CD4-positive, alpha-beta memory T cell (primary cell): Measurements from ENCODE around the gene KLK3. TPM values are rescaled to one million over a fixed set of nuclear protein-coding genes. Genes with fewer than 3 reads are reported as not detected.

Source experiments
- CTCF ChIA-PET: fragments of 350-600 bp; sonication (Branson Sonifier 250); formaldehyde crosslinking; loops from one replicate; lab custom pipeline; 2021; ENCODE audit warnings: inconsistent platforms; ENCODE audit not compliant: partially characterized antibody; lab: Charles Lee
- POLR2A ChIA-PET: fragments of 350-600 bp; sonication (Branson Sonifier 250); formaldehyde crosslinking; loops from one replicate; lab custom pipeline; 2021; ENCODE audit not compliant: partially characterized antibody; lab: Charles Lee
- DNase-seq, 5 donors: peaks; one replicate each; pipeline versions ENCODE4 v3.0.0 to v3.0.0-alpha.2; 2020 to 2022; ENCODE audit warnings: mixed read lengths in 1 of 5
- H3K27ac ChIP-seq: one replicate; pipeline ENCODE4 v1.7.0; 2013; ENCODE audit warnings: low read depth, low read length
- H3K27me3 ChIP-seq: 2 replicates; pipeline ENCODE4 v1.7.0; 2013; ENCODE audit warnings: mild to moderate bottlenecking, low read length, moderate library complexity; ENCODE audit not compliant: insufficient read depth
- H3K36me3 ChIP-seq: 2 replicates; pipeline ENCODE4 v1.7.0; 2013; ENCODE audit warnings: mild to moderate bottlenecking, low read length, moderate library complexity; ENCODE audit not compliant: insufficient read depth
- H3K4me1 ChIP-seq: 2 replicates; pipeline ENCODE4 v1.7.0; 2013; ENCODE audit warnings: mild to moderate bottlenecking, low read length, moderate library complexity; ENCODE audit not compliant: insufficient read depth
- H3K4me3 ChIP-seq, 2 donors: one replicate each; pipeline ENCODE4 v1.7.0; 2013; ENCODE audit warnings: low read length in 2 of 2, mild to moderate bottlenecking in 1 of 2
- H3K9me3 ChIP-seq, 2 donors: one replicate each; pipeline ENCODE4 v1.7.0; 2013; ENCODE audit warnings: low read length in 2 of 2, control low read depth in 1 of 2; ENCODE audit not compliant: control insufficient read depth in 1 of 2
- H3K27ac Mint-ChIP-seq, 7 donors: one replicate each; pipeline ENCODE4 v1.8.0; 2020 to 2021; ENCODE audit warnings: mixed read lengths in 7 of 7, mild to moderate bottlenecking in 6 of 7, inconsistent platforms in 3 of 7, moderate library complexity in 3 of 7
- H3K27me3 Mint-ChIP-seq, 2 donors: one replicate each; pipeline ENCODE4 v1.8.0; 2020 to 2021; ENCODE audit warnings: mixed read lengths in 2 of 2
- H3K36me3 Mint-ChIP-seq, 2 donors: one replicate each; pipeline ENCODE4 v1.8.0; 2020 to 2021; ENCODE audit warnings: mixed read lengths in 2 of 2, inconsistent platforms in 1 of 2, mild to moderate bottlenecking in 1 of 2
- H3K4me1 Mint-ChIP-seq, 4 donors: one replicate each; pipeline ENCODE4 v1.8.0; 2020 to 2021; ENCODE audit warnings: mixed read lengths in 4 of 4, mild to moderate bottlenecking in 1 of 4
- H3K4me3 Mint-ChIP-seq, 8 donors: one replicate each; pipeline ENCODE4 v1.8.0; 2020 to 2021; ENCODE audit warnings: mixed read lengths in 8 of 8, mild to moderate bottlenecking in 7 of 8, moderate library complexity in 6 of 8, inconsistent platforms in 3 of 8
- H3K9me3 Mint-ChIP-seq, 8 donors: one replicate each; pipeline ENCODE4 v1.8.0; 2020 to 2021; ENCODE audit warnings: mixed read lengths in 8 of 8, mild to moderate bottlenecking in 5 of 8, inconsistent platforms in 3 of 8, moderate library complexity in 1 of 8
- intact Hi-C: fragments of 100-400 bp; cut with micrococcal nuclease; formaldehyde crosslinking; loops from one replicate; pipeline ENCODE4 v1.15.1; 2023
- polyA plus RNA-seq, 2 donors: library from polyadenylated mRNA; unstranded; fragments of 300-500 nt; fragmentation: Illumina TruSeq; gene quantifications; one replicate each; pipeline ENCODE4 v1.2.3, GENCODE V29; 2021
- total RNA-seq, 2 experiments: library from RNA; stranded (reverse); gene quantifications; one replicate each; pipeline ENCODE4 v1.2.3, GENCODE V29; 2021

KLK3 gene
- total and polyA plus RNA-seq, 4 experiments from 2014 or later = not detected

GRCh38 chr19:50897191-50897607, 42.5 kb downstream of the KLK3 start:
- H3K27ac ChIP-seq = no peak overlapping the region
- CTCF ChIA-PET = no interaction called here
- no peaks in the 10 kb centered on the region for H3K27me3 ChIP-seq
- Mint-ChIP-seq H3K4me3 (no peak overlapping the region), H3K36me3 (no peaks in the 10 kb centered on the region), H3K9me3 (peaks cover 0 to 26% (median 10%) of the 10 kb centered on the region in 8 donors), H3K27me3 (peaks cover 18 to 24% of the 10 kb centered on the region in 2 donors), H3K4me1 (no peaks in the 10 kb centered on the region), H3K27ac (no peak overlapping the region)
- no peak for DNase-seq
- POLR2A ChIA-PET = no interaction called here
- intact Hi-C loops = no loop called here
- no peaks in the 10 kb centered on the region for H3K36me3 ChIP-seq
- H3K9me3 ChIP-seq = no peaks in the 10 kb centered on the region
- no peaks in the 10 kb centered on the region for H3K4me1 ChIP-seq
- H3K4me3 ChIP-seq = no peak overlapping the region

GRCh38 chr19:50897612-50898011, 42.9 kb downstream of the KLK3 start:
- intact Hi-C loops = no loop called here
- Histone ChIP-seq H3K4me1 (no peaks in the 10 kb centered on the region), H3K9me3 (no peaks in the 10 kb centered on the region), H3K4me3 (no peak overlapping the region), H3K27me3 (no peaks in the 10 kb centered on the region), H3K36me3 (no peaks in the 10 kb centered on the region), H3K27ac (no peak overlapping the region)
- Mint-ChIP-seq H3K9me3 (peaks cover 0 to 26% (median 10%) of the 10 kb centered on the region in 8 donors), H3K27ac (no peak overlapping the region), H3K36me3 (no peaks in the 10 kb centered on the region), H3K4me3 (no peak overlapping the region), H3K4me1 (no peaks in the 10 kb centered on the region), H3K27me3 (peaks cover 15 to 22% of the 10 kb centered on the region in 2 donors)
- POLR2A ChIA-PET = no interaction called here
- CTCF ChIA-PET = no interaction called here
- DNase-seq = no peak

- H3K4me3 Mint-ChIP-seq = no peak overlapping the region
- Histone ChIP-seq H3K27ac (no peak overlapping the region), H3K9me3 (no peaks in the 10 kb centered on the region), H3K36me3 (no peaks in the 10 kb centered on the region), H3K4me3 (no peak overlapping the region), H3K27me3 (no peaks in the 10 kb centered on the region), H3K4me1 (no peaks in the 10 kb centered on the region)
- H3K9me3 Mint-ChIP-seq = peaks cover 0 to 26% (median 10%) of the 10 kb centered on the region in 8 donors
- DNase-seq = no peak
- H3K27me3 Mint-ChIP-seq = peaks cover 15 to 22% of the 10 kb centered on the region in 2 donors
- ChIA-PET POLR2A (no interaction called here), CTCF (no interaction called here)
- no peak overlapping the region for H3K27ac Mint-ChIP-seq
- intact Hi-C loops = no loop called here
- H3K36me3 Mint-ChIP-seq = no peaks in the 10 kb centered on the region
- H3K4me1 Mint-ChIP-seq = no peaks in the 10 kb centered on the region
Observed at GRCh38 chr19:50898018-50898417, 43.3 kb downstream of the KLK3 start.

GRCh38 chr19:50899569-50899968, 44.9 kb downstream of the KLK3 start:
- H3K4me3 Mint-ChIP-seq = no peak overlapping the region
- Histone ChIP-seq H3K27me3 (no peaks in the 10 kb centered on the region), H3K4me3 (no peak overlapping the region), H3K27ac (no peak overlapping the region), H3K9me3 (no peaks in the 10 kb centered on the region), H3K36me3 (no peaks in the 10 kb centered on the region), H3K4me1 (no peaks in the 10 kb centered on the region)
- POLR2A ChIA-PET = no interaction called here
- no peak for DNase-seq
- no peaks in the 10 kb centered on the region for H3K36me3 Mint-ChIP-seq
- CTCF ChIA-PET = no interaction called here
- H3K27me3 Mint-ChIP-seq = peaks cover 12 to 22% of the 10 kb centered on the region in 2 donors
- H3K9me3 Mint-ChIP-seq = peaks cover 0 to 14% (median 4%) of the 10 kb centered on the region in 8 donors
- H3K4me1 Mint-ChIP-seq = no peaks in the 10 kb centered on the region
- intact Hi-C loops = no loop called here
- H3K27ac Mint-ChIP-seq = no peak overlapping the region

- H3K4me1 Mint-ChIP-seq = no peaks in the 10 kb centered on the region
- Histone ChIP-seq H3K27me3 (no peaks in the 10 kb centered on the region), H3K27ac (no peak overlapping the region), H3K36me3 (no peaks in the 10 kb centered on the region), H3K4me1 (no peaks in the 10 kb centered on the region), H3K4me3 (no peak overlapping the region), H3K9me3 (no peaks in the 10 kb centered on the region)
- CTCF ChIA-PET = no interaction called here
- no peaks in the 10 kb centered on the region for H3K9me3 Mint-ChIP-seq
- H3K36me3 Mint-ChIP-seq = no peaks in the 10 kb centered on the region
- intact Hi-C loops = no loop called here
- POLR2A ChIA-PET = no interaction called here
- no peak overlapping the region for H3K27ac Mint-ChIP-seq
- H3K27me3 Mint-ChIP-seq = peaks cover 16 to 30% of the 10 kb centered on the region in 2 donors
- H3K4me3 Mint-ChIP-seq = no peak overlapping the region
- DNase-seq = no peak
Observed at GRCh38 chr19:50902640-50903039, 47.9 kb downstream of the KLK3 start.

GRCh38 chr19:50906217-50906616, 51.5 kb downstream of the KLK3 start:
- H3K36me3 ChIP-seq = no peaks in the 10 kb centered on the region
- H3K27me3 Mint-ChIP-seq = peaks cover 39 to 53% of the 10 kb centered on the region in 2 donors
- H3K4me3 ChIP-seq = no peak overlapping the region
- no peaks in the 10 kb centered on the region for H3K9me3 Mint-ChIP-seq
- ChIA-PET POLR2A (no interaction called here), CTCF (interaction anchor here (1.3 kb wide), 1 partner anchor 18 kb away, joined by 5 read pairs; no protein-coding TSS in a partner anchor)
- DNase-seq = peak in 2 of 5 donors; percentile 5 to 6
- H3K4me3 Mint-ChIP-seq = no peak overlapping the region
- H3K27me3 ChIP-seq = peaks cover 11% of the 10 kb centered on the region
- no peaks in the 10 kb centered on the region for H3K9me3 ChIP-seq
- H3K4me1 Mint-ChIP-seq = peaks cover 0 to 12% (median 2%) of the 10 kb centered on the region in 4 donors
- intact Hi-C loops = no loop called here
- no peak overlapping the region for H3K27ac Mint-ChIP-seq
- peaks cover 6% of the 10 kb centered on the region for H3K4me1 ChIP-seq
- no peak overlapping the region for H3K27ac ChIP-seq
- no peaks in the 10 kb centered on the region for H3K36me3 Mint-ChIP-seq

- H3K9me3 Mint-ChIP-seq = no peaks in the 10 kb centered on the region
- POLR2A ChIA-PET = no interaction called here
- Histone ChIP-seq H3K27ac (no peak overlapping the region), H3K4me3 (no peak overlapping the region), H3K27me3 (peaks cover 11% of the 10 kb centered on the region), H3K4me1 (peaks cover 6% of the 10 kb centered on the region), H3K9me3 (no peaks in the 10 kb centered on the region), H3K36me3 (no peaks in the 10 kb centered on the region)
- H3K4me3 Mint-ChIP-seq = peak overlapping the region in 1 of 8 donors; percentile 50
- no peaks in the 10 kb centered on the region for H3K36me3 Mint-ChIP-seq
- no peak for DNase-seq
- H3K27ac Mint-ChIP-seq = no peak overlapping the region
- intact Hi-C loops = no loop called here
- H3K4me1 Mint-ChIP-seq = peaks cover 0 to 12% (median 3%) of the 10 kb centered on the region in 4 donors
- H3K27me3 Mint-ChIP-seq = peaks cover 48 to 55% of the 10 kb centered on the region in 2 donors
- CTCF ChIA-PET = interaction anchor here (1.9 kb wide), 1 partner anchor 14 kb away, joined by 5 read pairs; no protein-coding TSS in a partner anchor
Observed at GRCh38 chr19:50908336-50908735, 53.6 kb downstream of the KLK3 start.
